Measurements from ENCODE around the gene GATA6.

GRCh38 chr18:22169889-22170420 lies 566 bp downstream of the GATA6 start:
- TF ChIP-seq CTCF (conservative IDR thresholded peaks at IDR 0.05) (no peak; the same call in 1 of the 2 replicates), ZFX (IDR thresholded peaks at IDR 0.05) (no peak)

All from C4-2B (cell line).